GM18873 (cell line): ENCODE results near the gene TRIM45.
A peak's percentile ranks its signal among the peaks of the same experiment; 100 is the strongest.
"Not testable (repeated sequence)": the region's sequence is repeated elsewhere in the genome, so short reads cannot be mapped to it uniquely, and the experiment has no call there.

Experiments used
- ATAC-seq: cut with Tn5 transposase; IDR thresholded peaks from one replicate; pipeline ENCODE4 v1.9.1; 2021; ENCODE audit warnings: mild to moderate bottlenecking, moderate library complexity, moderate number of reproducible peaks; ENCODE audit not compliant: unreplicated experiment, low FRiP score

TRIM45 gene

GRCh38 chr1:117121589-117122329, at the start of gene TRIM45:
Gene TRIM45 (minus strand): TSS chr1:117121749. CDS start chr1:117121201, 548 bp downstream.
- ATAC-seq: peak; percentile 83

GRCh38 chr1:117169871-117170596, 48.5 kb upstream of the TRIM45 start:
- no peak for ATAC-seq

- no peak for ATAC-seq
Observed at GRCh38 chr1:117167402-117167801, 45.9 kb upstream of the TRIM45 start.

GRCh38 chr1:117166076-117166475, 44.5 kb upstream of the TRIM45 start:
- no peak for ATAC-seq

GRCh38 chr1:117164209-117164608, 42.7 kb upstream of the TRIM45 start:
- ATAC-seq: no peak

GRCh38 chr1:117162816-117163215, 41.3 kb upstream of the TRIM45 start:
- ATAC-seq: no peak

GRCh38 chr1:117161887-117162286, 40.3 kb upstream of the TRIM45 start:
- no peak for ATAC-seq

- ATAC-seq: not testable (repeated sequence)
Observed at GRCh38 chr1:117151305-117151704, 29.8 kb upstream of the TRIM45 start.

GRCh38 chr1:117150316-117150715, 28.8 kb upstream of the TRIM45 start:
- no peak for ATAC-seq

GRCh38 chr1:117147856-117148588, 26.5 kb upstream of the TRIM45 start:
- ATAC-seq: no peak

GRCh38 chr1:117147341-117147831, 25.8 kb upstream of the TRIM45 start:
- ATAC-seq: no peak

- ATAC-seq: no peak
Observed at GRCh38 chr1:117146575-117147340, 25.2 kb upstream of the TRIM45 start.

- ATAC-seq: no peak
Observed at GRCh38 chr1:117146072-117146471, 24.5 kb upstream of the TRIM45 start.

- no peak for ATAC-seq
Observed at GRCh38 chr1:117143871-117144270, 22.3 kb upstream of the TRIM45 start.

GRCh38 chr1:117143172-117143571, 21.6 kb upstream of the TRIM45 start:
- no peak for ATAC-seq

- no peak for ATAC-seq
Observed at GRCh38 chr1:117142200-117142599, 20.7 kb upstream of the TRIM45 start.

- ATAC-seq: no peak
Observed at GRCh38 chr1:117138561-117138960, 17.0 kb upstream of the TRIM45 start.

- no peak for ATAC-seq
Observed at GRCh38 chr1:117138106-117138505, 16.6 kb upstream of the TRIM45 start.

- ATAC-seq: no peak
Observed at GRCh38 chr1:117137281-117137855, 15.8 kb upstream of the TRIM45 start.

GRCh38 chr1:117136749-117137148, 15.2 kb upstream of the TRIM45 start:
- no peak for ATAC-seq
